ENCODE measurements around the gene ALDH7A1.
A peak's percentile ranks its signal among the peaks of the same experiment; 100 is the strongest.

The ALDH7A1 gene

DNA sequence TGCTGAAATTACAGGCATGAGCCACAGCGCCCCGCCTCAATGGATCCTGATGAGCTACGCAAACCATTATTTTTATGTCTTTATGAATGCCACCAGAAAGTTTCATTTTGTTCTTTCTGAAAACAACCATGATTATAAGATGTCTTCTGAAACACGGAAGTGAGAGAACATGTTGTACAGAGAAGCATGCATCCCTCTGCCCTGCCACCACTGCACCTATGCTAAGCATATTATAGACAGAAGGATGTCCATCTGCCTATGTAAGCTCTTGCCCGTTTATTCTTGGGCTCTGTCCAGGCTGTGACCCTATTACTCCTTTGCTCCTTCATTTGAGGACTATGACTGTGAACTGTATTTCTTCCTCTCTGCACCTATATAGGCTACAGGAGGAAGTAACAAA lies 97.5 kb downstream of the ALDH7A1 start:
- TF ChIP-seq, protein P1, sequence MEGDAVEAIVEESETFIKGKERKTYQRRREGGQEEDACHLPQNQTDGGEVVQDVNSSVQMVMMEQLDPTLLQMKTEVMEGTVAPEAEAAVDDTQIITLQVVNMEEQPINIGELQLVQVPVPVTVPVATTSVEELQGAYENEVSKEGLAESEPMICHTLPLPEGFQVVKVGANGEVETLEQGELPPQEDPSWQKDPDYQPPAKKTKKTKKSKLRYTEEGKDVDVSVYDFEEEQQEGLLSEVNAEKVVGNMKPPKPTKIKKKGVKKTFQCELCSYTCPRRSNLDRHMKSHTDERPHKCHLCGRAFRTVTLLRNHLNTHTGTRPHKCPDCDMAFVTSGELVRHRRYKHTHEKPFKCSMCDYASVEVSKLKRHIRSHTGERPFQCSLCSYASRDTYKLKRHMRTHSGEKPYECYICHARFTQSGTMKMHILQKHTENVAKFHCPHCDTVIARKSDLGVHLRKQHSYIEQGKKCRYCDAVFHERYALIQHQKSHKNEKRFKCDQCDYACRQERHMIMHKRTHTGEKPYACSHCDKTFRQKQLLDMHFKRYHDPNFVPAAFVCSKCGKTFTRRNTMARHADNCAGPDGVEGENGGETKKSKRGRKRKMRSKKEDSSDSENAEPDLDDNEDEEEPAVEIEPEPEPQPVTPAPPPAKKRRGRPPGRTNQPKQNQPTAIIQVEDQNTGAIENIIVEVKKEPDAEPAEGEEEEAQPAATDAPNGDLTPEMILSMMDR (IDR thresholded peaks at IDR 0.05; ENCODE audit: extremely low read depth, insufficient read depth, missing control alignments): no peak
- DNase-seq (ENCODE audit: low spot score): no peak
- in situ Hi-C loops (cut with MboI; ENCODE audit: low pct_unique_long_range_greater_than_20kb, low sequenced_read_pairs, unreplicated experiment): no loop called here

DNA sequence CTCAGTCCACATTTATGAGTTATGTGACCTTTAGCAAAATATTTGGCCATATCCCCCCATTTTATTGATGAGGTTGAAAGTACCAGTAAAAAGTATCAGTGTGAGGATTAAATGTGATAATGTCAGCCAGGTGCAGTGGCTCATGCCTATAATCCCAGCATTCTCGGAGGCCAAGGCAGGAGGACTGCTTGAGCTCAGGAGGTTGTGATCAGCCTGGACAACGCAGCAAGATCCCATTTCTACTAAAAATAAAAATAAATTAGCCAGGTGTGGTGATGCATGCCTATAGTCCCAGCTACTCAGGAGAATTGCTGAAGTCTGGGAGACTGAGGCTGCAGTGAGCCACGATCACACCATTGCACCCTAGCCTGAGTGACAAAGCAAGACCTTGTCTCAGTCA lies 100.6 kb downstream of the ALDH7A1 start:
- in situ Hi-C loops (cut with MboI; ENCODE audit: low pct_unique_long_range_greater_than_20kb, low sequenced_read_pairs, unreplicated experiment): no loop called here
- no peak for DNase-seq (ENCODE audit: low spot score)
- TF ChIP-seq, protein P1 (IDR thresholded peaks at IDR 0.05; ENCODE audit: extremely low read depth, insufficient read depth, missing control alignments): no peak

DNA sequence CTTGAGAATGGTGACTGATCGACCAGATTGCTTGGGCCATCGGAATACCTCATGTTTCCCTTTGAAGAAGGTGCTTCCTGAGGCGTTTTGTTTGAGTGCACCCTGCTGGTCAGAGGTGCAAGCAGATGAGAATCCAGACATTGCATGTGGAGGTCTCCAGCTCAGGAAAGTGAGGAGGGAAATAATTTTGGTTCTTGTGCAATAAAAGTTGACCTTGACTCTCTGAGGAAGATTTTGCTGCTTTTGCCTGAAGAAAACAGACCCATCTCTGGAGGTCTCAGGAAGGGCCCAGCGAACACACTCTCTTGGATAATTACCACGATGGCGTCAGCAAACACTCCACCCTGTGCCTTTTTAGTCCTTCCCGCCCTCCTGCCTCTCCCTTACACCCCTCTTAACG lies 102.1 kb downstream of the ALDH7A1 start:
- TF ChIP-seq, protein P1 (IDR thresholded peaks at IDR 0.05; ENCODE audit: extremely low read depth, insufficient read depth, missing control alignments): peak; percentile 59
- no peak for DNase-seq (ENCODE audit: low spot score)
- in situ Hi-C loops (cut with MboI; ENCODE audit: low pct_unique_long_range_greater_than_20kb, low sequenced_read_pairs, unreplicated experiment): no loop called here

DNA sequence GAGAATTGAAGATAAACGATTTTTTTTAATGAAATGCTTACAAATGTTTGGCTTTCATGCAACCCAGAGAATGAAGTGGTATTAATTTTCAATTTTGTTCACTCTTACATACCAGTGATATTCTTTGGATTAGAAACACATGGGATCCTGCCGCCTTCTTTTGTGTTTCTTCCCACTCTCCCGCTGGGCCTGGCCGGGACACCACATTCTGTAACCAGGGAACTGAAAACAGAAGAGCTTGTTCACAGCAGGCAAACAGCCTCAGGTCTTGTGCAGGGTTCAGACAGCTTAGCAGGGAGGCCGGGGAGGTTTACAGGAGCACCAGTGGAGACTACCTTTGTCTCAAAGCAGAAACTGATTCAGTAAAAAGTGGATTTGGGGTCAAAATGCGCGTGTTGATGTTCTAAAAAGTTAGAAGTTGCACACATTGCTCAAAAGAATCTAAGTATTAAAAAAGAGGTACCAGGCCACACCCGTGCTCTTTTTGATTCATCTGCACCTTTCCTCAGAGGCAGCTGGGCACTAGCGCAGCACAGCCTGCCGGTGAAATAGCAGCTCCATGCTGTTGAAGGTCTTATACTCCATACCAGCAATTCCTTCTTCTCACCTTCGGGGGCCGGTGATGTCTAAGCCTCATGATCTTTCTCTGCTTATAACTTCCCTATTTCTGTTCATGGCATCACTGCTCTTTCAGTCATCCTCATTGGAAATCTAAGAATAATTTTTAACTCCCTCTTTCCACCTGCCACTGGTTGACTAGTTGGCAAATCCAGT lies 104.7 kb downstream of the ALDH7A1 start:
- no peak for DNase-seq (ENCODE audit: low spot score)
- in situ Hi-C loops (cut with MboI; ENCODE audit: low pct_unique_long_range_greater_than_20kb, low sequenced_read_pairs, unreplicated experiment): no loop called here

DNA sequence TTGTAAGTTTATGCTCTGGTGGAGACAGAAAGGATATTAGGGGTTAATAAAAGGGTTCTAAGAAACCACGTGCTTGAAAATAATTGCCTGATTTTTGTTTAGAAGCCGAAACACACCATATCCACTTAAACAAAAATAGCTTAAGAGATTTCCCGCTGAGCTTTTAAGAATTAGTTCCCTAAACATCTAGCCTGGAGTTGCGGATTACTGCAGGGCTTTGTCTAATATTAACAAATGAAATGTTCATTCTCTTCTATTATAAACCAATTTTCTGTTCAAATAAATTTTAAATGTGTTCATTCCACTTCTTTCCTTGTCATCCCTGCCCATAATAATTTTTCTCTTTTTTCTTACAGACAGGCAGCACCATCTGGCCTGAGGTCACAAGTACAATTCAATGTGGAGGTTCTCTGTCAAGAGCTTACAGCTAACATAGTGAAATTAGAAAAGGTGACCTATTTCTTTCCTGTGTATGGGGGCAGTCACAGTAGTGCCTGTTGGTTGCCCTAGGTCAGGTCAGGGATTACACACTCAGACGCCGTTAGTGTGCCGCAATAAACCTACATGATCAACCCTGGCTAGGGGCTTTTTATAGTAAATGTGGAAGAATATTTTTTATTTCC lies 106.5 kb downstream of the ALDH7A1 start:
- TF ChIP-seq, protein P1 (IDR thresholded peaks at IDR 0.05; ENCODE audit: extremely low read depth, insufficient read depth, missing control alignments): no peak
- in situ Hi-C loops (cut with MboI; ENCODE audit: low pct_unique_long_range_greater_than_20kb, low sequenced_read_pairs, unreplicated experiment): no loop called here

More for the DNA sequence above, 104.7 kb downstream of the ALDH7A1 start:
- TF ChIP-seq, protein P1 (IDR thresholded peaks at IDR 0.05; ENCODE audit: extremely low read depth, insufficient read depth, missing control alignments): no peak

DNA sequence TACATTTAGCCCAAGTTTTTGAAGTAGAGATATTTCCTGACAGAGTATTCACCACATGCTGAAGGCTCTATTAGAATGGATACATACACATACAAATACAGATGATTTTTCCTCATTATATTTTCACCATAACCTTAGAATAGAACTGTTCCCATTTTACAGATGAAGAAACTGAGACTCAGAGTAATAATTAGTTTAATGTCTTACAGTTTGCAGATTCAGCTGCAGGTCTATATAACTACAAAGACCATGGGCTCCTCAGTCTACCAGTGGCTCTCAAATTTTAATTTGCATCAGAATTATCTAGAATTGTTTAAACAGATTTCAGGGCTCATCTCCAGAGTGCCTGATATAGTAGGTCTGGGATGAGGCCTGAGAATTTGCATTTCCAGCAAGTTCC lies 107.4 kb downstream of the ALDH7A1 start:
- in situ Hi-C loops (cut with MboI; ENCODE audit: low pct_unique_long_range_greater_than_20kb, low sequenced_read_pairs, unreplicated experiment): no loop called here
- no peak for DNase-seq (ENCODE audit: low spot score)
- TF ChIP-seq, protein P1 (IDR thresholded peaks at IDR 0.05; ENCODE audit: extremely low read depth, insufficient read depth, missing control alignments): no peak

More for the DNA sequence above, 106.5 kb downstream of the ALDH7A1 start:
- DNase-seq (ENCODE audit: low spot score): no peak
